Stimulated activated CD4-positive, alpha-beta T cell treated with anti-CD3 and anti-CD28 coated beads, Interleukin-1b, Interleukin-23, amount 100 ng/mL, for 4 hours (primary cell): ENCODE measurements around the gene FTCD.

ENCODE experiments used
- DNase-seq, 2 donors: peaks; one replicate each; pipeline ENCODE4 v3.0.0-alpha.2; 2020; ENCODE audit warnings: low read depth in 2 of 2

Gene FTCD

GRCh38 chr21:46093668-46094400 lies 61.5 kb downstream of the FTCD start:
- DNase-seq, result no peak

GRCh38 chr21:46092811-46093667 lies 62.3 kb downstream of the FTCD start:
- no peak for DNase-seq

DNA sequence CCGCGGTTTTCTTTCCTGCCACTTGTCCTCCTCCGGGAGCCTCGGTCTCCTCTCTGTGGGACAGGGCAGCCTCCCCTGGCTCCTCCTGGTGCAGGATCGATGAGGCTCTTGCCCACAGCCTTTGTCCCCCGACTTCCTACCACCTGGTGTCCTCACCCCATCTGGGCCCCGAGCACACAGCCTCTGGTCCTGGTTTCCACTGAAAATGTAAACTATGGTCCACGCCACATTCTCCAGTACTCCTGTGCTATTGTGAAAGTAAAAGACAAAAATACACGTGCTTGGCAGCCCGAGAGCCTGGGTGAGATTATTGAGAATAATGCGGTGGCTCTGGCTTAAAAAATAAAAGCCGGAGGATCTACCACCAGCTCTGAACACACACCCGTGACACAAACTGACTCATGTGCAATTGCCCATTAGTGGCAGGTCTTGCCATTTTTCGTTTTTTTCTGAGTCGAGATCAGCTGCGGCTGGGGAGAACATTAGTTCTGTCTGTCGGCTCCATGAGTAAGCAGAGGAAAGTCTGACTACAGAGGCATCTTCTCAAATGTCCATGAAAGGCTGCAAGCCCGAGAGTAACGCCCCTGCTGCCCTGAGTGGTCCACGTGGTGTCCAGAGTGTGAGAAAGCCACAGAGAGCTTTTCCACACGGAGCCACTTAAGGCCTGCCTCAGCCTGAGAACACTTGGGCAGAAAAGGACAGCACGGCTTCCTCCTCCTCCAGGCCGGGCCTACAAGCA lies 63.2 kb downstream of the FTCD start:
- DNase-seq, result no peak

DNA sequence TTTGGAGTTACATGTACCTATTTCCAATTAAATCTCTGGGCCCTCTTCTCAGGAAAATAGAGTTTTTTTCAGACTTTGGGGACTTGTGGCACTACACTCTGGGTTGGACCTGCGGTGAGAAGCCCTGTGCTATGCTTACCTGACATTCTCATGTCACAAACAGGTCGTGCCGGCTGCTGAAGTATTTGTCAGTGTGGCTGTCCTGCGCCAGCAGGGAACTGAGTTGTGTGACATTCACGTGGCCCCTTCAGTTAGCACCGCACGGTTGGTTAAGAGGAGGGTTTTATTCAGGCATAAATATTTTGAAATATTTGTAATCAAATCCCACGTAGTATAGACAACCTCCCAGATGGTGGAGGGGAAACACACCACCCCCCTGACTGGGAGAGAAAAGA lies 63.8 kb downstream of the FTCD start:
- DNase-seq, result no peak

GRCh38 chr21:46091118-46091517 lies 64.3 kb downstream of the FTCD start:
- no peak for DNase-seq

- no peak for DNase-seq
These were observed 66.1 kb downstream of the FTCD start for GRCh38 chr21:46089285-46089684.

DNA sequence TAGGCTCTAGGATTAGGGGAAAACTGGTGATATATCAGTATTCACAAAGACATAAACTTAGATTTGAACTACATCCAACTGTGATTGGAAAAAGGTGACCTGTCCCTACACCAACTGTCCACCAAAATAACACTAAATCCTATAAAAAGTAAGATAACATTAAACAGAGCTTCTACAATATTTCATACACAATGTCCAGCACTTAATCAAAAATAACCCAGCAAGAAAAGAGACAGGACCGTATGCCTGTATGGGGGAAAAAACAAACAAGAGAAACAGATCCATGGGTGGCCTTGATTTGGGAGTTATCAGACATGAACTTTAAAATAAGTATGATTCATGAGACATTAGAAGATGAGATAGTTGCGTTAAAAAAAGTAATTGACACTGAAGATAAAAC lies 67.2 kb downstream of the FTCD start:
- no peak for DNase-seq

- DNase-seq, result no peak
These were observed 67.7 kb downstream of the FTCD start for GRCh38 chr21:46087641-46088040.
